Measurements from ENCODE around the gene PSPN.
"Not testable (repeated sequence)": the region's sequence is repeated elsewhere in the genome, so short reads cannot be mapped to it uniquely, and the experiment has no call there.

The PSPN gene

DNA sequence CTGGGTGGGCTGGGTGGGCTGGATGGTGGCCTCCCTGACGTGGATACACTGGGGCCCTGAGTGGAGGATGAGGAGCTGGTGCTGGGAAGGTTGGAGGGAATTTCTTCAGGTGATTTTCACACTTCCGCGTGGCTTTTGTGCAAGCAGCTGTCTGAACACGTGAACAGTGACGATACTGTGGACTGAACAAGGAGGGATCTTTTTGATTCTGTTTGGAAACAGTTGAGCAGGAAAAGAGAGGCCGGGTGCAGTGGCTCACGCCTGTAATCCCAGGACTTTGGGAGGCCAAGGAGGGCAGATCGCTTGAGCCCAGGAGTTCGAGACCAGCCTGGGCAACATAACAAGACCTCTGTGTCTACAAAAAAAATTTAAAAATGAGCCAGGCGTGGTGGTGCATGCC lies 26.3 kb upstream of the PSPN start:
- no peak for DNase-seq

GRCh38 chr19:6400062-6400944 lies 24.6 kb upstream of the PSPN start:
- not testable (repeated sequence) for DNase-seq

DNA sequence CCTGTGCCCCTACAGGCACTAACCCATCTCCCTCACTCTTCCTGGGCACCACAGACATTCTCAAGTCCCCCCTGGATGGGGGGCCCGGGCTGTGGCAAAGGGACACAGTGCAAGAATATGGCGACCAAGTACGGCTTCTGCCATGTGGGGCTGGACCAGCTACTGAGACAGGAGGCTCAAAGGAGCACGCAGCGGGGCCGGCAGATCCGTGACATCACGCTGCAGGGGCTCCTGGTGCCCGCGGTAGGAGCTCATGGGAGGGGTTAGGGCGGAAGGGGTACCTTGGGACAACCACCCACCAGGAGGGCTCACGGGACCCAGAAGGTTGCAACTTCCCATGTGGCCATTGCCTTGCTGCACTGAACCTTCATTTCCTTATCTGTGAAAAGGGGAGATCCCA lies 20.6 kb upstream of the PSPN start:
- DNase-seq = no peak

DNA sequence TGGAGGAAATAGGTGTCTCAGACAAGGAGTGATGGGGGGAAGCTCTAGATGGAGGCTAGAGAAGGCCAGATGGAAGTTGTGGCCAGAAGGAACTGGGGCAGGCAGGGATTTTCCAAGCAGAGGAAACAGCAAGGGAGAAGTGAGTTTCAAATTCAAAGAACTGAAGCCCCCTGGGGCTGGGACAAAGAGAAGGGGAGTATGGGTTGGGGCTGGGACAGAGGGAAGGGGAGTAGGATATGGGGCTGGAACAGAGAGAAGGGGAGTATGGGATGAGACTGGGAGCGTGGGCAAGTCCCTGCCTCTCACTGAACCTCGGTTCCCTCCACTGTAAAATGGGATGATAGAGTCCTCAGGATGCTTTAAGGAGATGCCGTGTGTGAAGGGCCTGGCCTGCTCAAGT lies 19.1 kb upstream of the PSPN start:
- DNase-seq = no peak

- peak; percentile 80 for DNase-seq
Observed at GRCh38 chr19:6393983-6394412, 18.3 kb upstream of the PSPN start.

DNA sequence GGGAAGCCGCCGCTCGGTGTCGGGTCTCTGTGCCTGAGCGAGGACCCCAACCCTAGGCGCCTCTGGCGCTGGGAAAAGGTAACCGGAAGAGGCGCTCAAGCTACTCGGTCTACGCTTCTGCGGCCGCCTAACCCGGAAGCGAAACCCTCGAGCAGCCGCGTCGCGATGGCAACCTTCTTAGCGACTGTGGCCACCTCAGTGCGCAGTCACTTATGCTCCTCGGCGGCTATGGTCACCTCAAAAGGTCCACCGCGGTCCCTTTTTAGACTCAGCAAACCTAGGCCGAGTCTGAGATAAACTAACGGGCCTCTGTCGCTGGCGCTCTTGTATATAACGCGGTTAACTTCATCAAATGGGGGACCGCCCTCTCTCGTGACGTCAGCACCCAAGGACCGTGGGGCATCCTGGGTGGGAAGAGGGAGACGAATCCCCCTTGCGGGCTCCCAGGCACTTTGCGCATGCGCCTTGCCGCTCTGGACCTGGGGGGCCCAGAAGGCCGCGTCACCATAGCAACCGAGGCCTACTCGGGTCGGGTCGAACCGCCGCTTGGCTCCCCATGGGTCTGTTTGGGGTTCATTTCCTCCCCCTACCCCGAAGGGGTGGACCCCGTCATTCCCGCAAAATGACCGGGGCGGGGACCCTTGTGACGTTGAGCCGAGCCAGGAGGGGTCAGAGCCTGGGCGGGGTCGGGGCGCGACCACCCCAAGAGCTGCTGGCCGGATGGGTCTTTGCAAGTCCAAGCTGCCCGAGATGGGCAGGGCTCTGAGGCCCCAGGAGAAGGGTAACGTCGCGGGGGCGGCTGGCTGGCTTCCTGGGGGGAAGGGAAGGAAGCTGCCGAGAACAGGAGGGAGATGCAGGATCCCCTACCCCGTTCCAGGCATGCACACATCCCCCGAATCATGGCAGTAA lies 17.6 kb upstream of the PSPN start, which contains the start of gene GTF2F1:
Gene GTF2F1, minus strand, starts transcription at position 91 of the 909 bp plus-strand sequence. CDS start 169 bp downstream, outside the sequence.
- DNase-seq = peak; percentile 95

DNA sequence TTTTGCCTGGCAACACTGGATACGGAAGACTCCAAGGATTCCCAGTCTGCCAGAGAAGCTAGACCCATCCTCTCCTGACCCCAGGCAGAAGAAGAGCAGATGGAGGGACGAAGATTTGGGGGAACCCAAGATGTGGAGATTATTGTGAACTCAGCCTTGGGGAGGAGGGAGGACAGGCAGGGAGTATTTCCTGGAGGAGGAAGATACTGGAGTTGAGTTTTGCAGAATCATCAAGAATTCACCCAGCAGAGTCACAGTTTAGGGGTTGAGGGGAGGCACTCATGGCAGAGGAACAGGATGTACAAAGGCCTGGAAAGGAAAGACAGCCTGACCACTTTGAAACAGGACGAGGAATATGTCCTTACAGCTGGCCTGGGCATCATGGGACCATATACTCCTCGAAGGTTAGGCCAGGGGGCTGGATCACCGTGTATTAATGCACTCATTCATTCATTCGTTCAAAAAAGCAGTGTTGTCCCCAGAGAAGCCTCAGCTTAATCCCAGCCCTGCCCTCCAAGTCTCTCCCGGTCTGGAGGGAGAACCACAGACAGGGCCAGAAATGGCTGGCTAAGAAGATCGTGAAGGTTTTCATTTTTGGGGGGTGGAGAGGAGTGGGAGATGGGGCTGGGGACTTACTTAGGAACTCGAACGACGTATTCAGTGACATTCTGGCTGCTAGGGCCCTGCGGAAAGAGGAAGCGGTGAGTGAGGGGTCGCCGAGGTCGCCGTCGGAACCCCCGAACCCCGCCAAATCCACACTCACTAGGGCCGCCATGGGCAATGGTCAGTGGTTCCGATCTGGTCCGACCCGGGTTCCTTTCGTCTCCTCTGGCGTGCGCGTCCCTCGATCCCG lies 16.7 kb upstream of the PSPN start:
- DNase-seq = no peak

GRCh38 chr19:6387372-6387771 lies 11.6 kb upstream of the PSPN start:
- no peak for DNase-seq

GRCh38 chr19:6384381-6384780 lies 8.6 kb upstream of the PSPN start:
- no peak for DNase-seq

- no peak for DNase-seq
Observed at GRCh38 chr19:6383188-6383587, 7.5 kb upstream of the PSPN start.

- no peak for DNase-seq
Observed at GRCh38 chr19:6381030-6381750, 5.5 kb upstream of the PSPN start.

- no peak for DNase-seq
Observed at GRCh38 chr19:6379744-6380143, 4.0 kb upstream of the PSPN start.

GRCh38 chr19:6378486-6378885 lies 2.8 kb upstream of the PSPN start:
- DNase-seq = no peak

DNA sequence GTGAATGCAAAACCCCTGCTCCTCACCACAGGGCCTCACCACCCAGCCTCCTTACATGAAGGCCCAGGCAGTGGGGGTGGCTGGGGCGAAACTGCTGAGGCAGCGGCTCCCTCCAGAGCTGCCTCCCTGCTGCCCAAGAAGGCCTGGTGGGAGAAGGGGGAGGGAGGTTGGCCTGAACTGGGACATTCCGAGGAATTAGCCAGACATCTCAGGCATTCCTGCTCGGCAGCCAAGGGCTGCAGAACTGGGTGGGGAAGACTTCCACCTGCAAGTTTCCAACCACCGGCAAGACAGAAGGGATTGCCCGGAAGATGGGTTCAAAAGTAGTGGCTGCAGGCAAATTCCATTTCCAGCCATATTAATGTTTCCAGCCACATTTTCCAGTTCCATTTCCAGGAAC lies 2.3 kb upstream of the PSPN start:
- DNase-seq = no peak

DNA sequence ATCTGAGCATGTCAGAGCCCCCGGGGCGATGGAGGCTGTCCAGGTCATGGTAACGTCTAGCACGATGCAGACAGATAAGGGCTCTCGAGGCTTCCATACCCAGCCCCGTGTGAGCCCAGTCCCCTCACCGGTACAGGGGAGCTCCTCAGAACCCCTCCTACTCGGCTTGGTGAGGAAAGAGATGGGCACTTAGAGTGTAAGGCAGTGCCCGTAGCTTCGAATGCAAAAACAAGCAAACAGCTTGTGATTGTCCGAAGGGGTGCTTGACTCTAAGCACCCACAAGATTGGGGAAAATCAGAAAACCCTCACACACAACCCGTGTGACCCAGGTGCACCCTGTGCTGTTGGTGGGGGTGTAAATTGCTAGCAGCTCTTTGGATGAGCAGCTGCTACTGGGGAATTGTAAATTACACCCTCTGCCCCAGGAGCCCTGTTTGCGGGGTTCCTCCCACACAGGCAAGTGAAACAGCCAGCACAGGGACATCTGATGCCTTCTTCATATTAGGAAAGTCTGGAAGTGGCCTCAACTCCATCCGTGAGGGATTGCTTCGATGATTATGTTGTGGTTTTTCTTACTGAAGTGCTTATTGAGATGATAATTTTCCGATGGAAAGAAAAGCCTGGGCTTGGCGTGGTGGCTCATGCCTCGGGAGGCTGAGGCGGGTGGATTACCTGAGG lies 918 bp upstream of the PSPN start:
- no peak for DNase-seq

GRCh38 chr19:6374711-6375410 lies 872 bp downstream of the PSPN start:
- no peak for DNase-seq

DNA sequence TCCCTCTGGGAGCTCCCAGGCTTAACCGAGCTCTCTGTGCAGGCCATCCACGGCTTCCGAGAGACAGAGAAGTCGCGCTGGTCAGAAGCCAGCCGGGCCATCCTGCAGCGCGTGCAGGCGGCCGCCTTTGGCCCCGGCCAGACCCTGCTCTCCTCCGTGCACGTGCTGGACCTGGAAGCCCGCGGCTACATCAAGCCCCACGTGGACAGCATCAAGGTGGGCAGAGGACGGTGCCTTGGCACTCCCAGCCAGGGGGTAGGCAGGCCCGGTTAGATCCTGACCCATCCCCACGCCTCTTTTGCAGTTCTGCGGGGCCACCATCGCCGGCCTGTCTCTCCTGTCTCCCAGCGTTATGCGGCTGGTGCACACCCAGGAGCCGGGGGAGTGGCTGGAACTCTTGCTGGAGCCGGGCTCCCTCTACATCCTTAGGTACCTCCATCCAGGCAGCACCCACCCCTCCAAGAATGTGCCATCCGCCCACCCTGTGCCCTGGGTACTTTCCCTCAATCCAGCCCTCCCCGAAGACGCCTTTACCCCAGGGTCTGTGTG lies 1.5 kb downstream of the PSPN start:
- no peak for DNase-seq

DNA sequence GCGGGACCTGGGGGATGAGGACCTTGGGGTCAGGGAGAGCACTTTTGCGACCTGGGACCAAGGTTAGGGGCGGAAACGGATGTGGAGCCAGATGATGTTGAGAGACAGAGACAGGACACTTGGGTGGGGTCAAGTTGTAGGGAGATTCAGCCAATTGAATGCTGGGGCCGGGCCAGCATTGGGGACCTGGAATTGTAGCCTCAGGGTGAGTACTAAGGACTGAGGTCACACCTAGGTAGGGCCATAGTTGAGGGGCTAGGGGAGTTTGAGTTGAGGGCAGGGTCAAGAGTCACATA lies 2.0 kb downstream of the PSPN start:
- DNase-seq = no peak

- peak; percentile 99 for DNase-seq
Observed at GRCh38 chr19:6373096-6373812, 2.5 kb downstream of the PSPN start.

DNA sequence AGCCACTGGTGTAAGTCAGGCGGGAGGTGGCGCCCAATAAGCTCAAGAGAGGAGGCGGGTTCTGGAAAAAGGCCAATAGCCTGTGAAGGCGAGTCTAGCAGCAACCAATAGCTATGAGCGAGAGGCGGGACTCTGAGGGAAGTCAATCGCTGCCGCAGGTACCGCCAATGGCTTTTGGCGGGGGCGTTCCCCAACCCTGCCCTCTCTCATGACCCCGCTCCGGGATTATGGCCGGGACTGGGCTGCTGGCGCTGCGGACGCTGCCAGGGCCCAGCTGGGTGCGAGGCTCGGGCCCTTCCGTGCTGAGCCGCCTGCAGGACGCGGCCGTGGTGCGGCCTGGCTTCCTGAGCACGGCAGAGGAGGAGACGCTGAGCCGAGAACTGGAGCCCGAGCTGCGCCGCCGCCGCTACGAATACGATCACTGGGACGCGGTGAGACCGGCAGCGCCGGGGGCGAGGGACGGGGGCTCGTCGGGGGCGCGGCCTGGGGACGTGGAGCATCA lies 3.1 kb downstream of the PSPN start, which contains the start of gene ALKBH7:
Gene ALKBH7, plus strand, starts transcription at position 201 of the 502 bp plus-strand sequence. Its CDS starts 27 bp downstream, at position 228.
- peak; percentile 99 for DNase-seq

All from stimulated activated CD4-positive, alpha-beta T cell treated with anti-CD3 and anti-CD28 coated beads, Interleukin-4, amount 100 ng/mL, for 24 hours (primary cell).